Fibroblast of gingiva (primary cell): ENCODE results near the gene HOTAIR.

Experiments
- DNase-seq: peaks from one replicate; pipeline ENCODE4 v3.0.0-alpha.2; 2011; ENCODE audit warnings: low read depth

The HOTAIR gene

GRCh38 chr12:53944907-53945847 lies 29.6 kb downstream of the HOTAIR start:
- DNase-seq: no peak

DNA sequence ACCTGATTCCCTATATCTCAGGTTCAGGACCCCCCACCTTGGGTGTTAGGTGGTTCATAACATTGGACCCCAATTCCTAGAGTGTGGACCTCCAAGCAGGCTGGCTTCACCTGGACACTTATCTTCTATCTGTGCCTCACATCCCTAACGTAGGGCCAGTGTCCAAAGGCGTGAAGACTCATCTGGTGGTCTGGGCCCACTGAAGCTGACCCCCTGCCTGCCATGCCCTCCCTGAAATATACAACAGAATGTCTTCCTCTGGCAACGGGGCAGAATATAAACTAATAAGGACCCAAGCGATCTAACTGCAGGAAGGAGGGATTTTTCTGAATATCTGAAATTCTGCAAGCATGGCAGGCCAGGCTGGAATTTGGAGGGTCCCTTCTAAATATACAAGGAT lies 30.5 kb downstream of the HOTAIR start:
- DNase-seq: no peak

DNA sequence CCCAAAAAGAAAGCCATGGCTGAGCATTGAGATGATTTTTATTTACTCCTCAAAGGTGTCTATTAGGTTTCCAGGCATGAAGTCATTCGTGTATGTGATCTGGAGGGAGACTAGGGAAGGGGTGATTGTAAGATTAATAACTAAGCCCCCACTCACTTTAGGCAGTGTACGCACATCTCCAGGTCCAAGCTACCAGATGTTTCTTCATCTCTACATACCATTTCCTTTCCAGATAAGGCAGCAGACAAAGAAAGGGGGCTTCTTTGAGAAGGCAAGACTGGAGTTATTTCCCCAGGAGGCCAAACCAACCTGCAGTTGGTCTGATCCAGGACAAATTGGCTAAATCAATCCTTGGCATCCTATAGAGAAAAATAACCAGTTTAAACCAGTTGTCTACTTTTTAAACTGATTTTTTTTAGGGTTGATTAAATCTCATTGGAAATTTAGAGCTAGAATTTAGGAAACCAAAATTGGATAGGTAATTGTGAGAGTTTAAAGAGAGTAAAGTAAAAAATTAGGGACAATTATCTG lies 32.2 kb downstream of the HOTAIR start:
- DNase-seq: no peak

DNA sequence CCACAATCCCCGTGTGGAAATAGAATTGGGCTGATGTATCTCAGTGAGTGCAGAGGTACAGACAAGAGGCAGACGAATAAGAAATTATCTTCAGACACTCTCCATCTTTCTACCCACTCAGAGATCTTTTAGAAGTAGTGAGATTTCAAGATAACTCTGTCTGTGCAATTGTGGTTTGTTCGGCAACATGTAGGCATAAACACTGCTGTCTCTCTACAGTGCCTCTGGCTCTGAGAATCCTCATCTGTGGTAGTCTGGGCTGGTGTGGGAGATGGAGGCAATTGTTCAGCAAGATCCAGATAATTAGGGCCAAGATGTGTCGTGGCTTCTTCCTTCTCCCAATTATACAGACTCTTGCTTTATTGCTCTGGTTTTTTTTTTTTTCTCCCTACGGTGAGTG lies 33.0 kb downstream of the HOTAIR start:
- DNase-seq: no peak

- DNase-seq: no peak
Observed at GRCh38 chr12:53941187-53941586, 33.6 kb downstream of the HOTAIR start.

- DNase-seq: no peak
Observed at GRCh38 chr12:53940443-53941014, 34.2 kb downstream of the HOTAIR start.

DNA sequence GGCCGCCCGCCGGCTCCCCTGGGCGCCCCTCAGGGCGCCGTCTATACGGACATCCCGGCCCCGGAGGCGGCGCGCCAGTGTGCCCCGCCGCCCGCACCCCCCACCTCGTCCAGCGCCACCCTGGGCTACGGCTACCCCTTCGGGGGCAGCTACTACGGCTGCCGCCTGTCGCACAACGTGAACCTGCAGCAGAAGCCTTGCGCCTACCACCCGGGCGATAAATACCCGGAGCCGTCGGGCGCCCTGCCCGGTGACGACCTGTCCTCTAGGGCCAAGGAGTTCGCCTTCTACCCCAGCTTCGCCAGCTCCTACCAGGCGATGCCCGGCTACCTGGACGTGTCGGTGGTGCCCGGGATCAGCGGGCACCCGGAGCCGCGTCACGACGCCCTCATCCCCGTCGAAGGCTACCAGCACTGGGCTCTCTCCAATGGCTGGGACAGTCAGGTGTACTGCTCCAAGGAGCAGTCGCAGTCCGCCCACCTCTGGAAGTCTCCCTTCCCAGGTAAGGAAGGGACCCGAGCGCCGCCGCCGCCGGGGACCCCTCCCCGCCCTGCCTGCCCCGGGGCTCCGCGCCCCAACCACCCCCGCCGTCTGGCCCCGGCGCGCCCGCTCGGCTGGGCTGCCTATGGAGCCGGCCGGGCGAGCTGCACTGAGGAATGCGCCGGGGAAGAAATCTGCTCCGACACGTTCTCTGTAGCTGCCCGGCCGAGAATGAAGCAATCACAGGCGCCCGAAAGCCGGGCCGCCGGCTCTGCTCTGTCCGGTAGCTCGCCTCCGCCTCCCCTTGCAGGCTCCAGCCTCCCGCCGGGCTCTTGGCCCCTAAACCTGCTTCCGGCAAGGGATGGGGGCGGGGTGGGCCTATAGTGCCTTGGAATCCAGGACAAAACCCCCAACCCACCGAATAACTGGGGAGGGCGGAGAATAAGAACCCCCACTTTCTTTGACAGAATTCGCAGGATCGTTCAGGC lies 35.3 kb downstream of the HOTAIR start:
- DNase-seq: no peak

DNA sequence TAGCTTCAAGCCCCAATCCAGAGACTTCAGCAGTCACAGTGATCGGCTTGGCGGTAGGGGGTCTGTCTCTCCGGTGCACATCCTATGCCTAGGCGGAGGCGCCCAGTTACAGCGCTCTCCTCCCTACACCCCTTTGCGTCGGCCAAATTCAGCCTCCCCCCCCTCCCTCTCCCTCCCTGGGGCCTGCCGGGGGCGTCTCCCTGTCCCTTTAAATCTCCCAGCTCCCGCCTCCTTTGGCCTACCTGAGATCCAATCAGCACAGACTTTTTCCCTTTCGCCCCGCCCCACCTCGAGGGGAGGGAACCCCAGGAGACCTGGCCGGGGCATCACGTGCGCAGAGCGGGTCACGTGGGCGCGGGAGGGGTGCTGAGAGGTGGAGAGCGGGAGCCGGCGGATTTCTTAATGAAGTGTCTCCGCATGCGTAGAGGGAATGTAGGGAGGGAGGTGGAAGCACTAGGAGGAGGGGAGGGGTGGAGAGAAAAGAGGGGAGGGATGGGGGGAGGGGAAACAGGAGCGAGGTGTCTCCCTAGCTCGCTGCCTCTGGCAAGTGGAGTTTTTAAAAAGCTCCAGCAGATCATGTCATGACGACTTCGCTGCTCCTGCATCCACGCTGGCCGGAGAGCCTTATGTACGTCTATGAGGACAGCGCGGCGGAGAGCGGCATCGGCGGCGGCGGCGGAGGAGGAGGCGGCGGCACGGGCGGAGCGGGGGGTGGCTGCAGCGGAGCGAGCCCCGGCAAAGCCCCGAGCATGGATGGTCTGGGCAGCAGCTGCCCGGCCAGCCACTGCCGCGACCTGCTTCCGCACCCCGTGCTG lies 36.2 kb downstream of the HOTAIR start, which contains the start of gene HOXC13:
TSS of gene HOXC13 (plus strand) at position 506 of the 815 bp plus-strand sequence. CDS start at position 582, 76 bp downstream.
- DNase-seq: no peak

DNA sequence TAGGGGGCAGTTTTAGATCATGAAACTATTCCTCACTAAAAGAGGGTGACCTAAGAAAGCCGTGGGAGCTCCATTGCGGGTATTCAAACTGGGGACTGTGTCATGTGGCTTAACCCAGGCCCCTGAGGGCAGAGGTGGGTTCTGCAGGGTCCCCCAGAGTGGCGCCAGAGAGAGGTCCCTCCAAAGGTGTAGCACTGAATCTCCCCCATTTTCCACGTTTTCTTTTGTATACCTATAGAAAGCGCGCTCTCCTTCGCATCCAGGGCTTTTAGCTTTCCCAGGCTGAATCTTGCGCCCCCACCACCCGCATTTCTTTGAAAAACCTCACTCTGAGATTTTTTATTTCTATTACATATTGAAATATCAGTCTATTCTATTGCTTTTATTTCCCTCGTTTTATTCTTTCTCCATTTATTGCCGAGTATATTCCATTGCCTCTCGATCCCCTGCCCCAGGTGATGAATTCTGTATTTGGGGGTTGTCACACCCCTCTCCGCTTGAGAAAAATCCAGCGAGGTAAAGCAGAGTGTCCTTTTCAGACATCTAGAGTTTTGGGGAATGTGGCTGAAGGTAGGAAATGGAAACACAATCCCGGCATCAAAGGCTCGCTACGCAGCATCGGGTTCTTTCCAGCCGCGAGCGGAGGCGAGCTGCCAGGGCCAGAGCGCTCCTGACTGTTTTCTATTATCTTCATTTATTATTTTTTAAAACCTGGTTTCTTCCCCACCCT lies 37.0 kb downstream of the HOTAIR start:
- no peak for DNase-seq

DNA sequence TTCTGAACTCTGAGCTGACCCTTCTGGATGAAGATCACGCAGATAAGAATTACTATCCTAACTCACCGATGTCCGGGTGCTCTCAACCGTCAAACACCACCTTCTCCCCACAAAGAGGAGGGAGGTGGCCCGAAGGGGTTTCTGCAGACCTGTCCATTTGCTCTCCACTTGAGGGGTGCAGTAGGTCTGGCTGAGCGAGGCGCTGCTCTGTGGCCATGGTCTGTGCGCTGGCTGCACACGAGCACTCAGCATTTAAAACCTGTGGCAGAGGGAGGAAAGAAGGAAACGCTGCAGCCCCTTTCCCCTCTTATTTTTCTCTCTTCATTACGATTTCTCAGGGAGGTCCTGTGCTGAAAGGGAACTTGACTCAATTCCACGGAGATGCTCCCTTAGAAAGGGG lies 37.7 kb downstream of the HOTAIR start:
- no peak for DNase-seq

DNA sequence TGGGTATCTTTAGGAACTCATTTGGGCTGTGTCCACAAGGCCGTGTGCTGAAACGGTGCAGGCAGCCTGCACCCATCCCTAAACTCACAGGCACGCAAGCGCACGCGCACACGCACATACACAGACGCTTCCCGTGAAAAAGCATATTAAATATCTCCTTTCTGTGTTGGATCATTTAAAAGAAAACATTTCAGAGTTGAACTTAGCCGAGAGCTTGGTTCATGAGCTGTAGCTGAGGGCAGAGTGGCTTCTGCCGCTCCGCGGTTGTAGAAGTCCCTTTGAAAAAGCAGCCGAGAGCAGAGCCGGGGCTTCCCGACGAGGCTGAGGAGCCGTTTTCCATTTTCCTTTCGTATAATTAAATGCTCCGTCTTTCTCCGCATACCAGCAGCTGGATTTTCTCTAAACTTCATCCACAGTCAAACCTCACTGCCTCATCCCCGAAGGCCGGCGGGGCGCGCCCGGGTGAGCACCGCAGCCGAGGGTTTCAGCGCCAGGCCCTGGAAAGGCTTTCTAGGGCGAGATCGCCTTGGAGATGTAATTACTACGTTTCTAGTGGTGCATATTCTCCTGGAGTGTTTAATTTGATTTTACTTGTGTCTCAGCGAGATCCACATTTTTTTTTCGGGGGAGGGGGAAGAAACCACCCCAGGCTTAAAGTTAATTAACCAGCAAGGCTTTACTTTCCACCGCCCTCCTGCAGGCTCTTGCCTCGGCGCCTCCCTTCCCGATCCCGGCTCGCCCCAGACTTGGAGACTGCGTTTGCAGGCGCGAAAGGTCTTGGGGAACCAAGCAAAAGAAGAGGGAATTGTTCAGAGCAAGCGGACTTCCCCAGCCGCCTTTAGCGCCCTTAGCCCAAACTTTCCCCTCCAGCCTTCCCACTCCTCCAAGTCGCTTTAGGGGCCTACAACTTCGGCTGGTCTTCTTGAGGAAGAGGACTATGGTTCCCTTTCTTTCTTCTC lies 39.1 kb downstream of the HOTAIR start:
- DNase-seq: no peak

- DNase-seq: no peak
Observed at GRCh38 chr12:53932915-53933314, 41.8 kb downstream of the HOTAIR start.

- no peak for DNase-seq
Observed at GRCh38 chr12:53931844-53932581, 42.7 kb downstream of the HOTAIR start.

DNA sequence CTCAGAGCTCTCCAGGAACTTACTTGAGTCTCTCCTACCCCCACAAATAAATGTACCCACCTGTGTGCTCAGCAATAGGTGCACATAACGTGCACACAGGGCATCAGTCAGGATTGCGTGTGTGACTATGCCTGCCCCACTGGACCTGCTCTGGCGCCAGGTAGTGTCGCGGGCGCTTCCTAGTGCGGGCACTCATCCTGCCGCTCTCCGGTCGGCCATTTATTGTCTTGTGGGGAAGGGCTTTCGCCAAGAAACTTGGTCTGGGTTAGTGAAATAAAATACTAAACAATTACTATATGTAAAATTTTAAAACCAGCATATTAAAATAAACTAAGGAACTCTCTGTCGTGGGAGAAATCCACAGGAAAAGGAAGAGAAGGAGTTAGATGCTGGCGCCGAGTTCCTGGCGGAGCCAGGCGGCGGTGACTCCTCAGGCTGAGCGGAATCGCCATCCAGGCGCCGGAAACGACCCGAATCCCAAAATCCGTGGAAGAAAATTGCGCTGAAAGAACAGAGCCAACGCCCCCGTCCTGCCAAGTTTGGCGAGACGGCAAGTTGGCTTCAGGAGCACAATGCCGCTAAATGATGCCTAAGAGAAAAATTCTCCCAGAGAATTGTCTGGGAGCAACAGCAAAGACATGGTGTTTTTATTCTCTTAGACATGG lies 44.0 kb downstream of the HOTAIR start:
- DNase-seq: no peak

GRCh38 chr12:53929527-53929926 lies 45.2 kb downstream of the HOTAIR start:
- DNase-seq: no peak

DNA sequence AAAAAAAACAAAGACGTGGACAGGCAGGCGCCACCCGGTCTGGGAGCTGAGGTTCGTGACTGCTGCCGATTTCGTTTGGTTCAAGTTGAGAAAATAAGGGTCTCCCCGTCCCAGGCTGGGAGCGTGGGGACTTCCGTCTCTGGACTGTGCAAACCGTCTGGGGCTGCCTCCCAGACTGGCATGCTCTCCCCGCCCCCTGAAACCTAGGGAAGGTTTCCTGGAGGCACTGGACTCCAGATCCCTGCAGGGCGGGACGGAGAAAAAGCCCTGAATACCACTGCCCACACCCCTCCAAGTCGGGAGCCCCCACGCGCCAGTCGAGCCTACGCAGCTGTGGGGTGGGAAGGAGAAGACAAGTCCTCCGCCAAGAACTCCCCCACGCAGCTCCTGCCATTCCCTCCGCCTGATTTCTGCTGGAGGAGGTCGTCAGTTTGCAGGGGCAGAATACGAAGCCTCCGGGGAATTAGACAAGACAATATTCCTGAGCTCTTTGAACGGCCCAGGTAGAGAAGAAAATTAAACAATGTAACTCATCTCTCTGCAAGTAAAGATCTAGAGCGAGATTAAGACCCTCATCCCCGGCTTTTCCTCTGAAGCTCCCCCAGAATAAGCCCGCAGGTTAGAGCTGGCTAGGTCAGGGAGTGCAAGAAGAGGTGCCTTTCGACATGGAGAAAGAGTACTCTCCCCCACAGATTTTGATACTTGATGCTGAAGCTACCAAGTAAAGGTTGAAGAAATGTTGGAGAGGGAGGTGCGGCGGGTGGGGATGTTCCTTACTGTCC lies 46.5 kb downstream of the HOTAIR start:
- no peak for DNase-seq
